H9 (cell line): ENCODE data around the gene PPP1R9A. TPM values are rescaled to one million over a fixed set of nuclear protein-coding genes. Genes with fewer than 3 reads are reported as not detected.

ENCODE experiments used
- DNase-seq: peaks from one replicate; pipeline ENCODE4 v3.0.0-alpha.2; 2017
- H2AFZ ChIP-seq: one replicate; pipeline ENCODE4 v1.6.1; 2013; ENCODE audit warnings: mild to moderate bottlenecking, low read length, control low read depth, moderate library complexity
- H2AK5ac ChIP-seq: 2 replicates; pipeline ENCODE4 v1.6.1; 2013; ENCODE audit warnings: low read length, control low read depth, mixed read lengths; ENCODE audit not compliant: insufficient read length
- H2BK120ac ChIP-seq: one replicate; pipeline ENCODE4 v1.6.1; 2013; ENCODE audit warnings: low read depth, mild to moderate bottlenecking, low read length, control low read depth, inconsistent platforms; ENCODE audit not compliant: poor library complexity, severe bottlenecking
- H2BK12ac ChIP-seq: 2 replicates; pipeline ENCODE4 v1.6.1; 2013; ENCODE audit warnings: low read length, control low read depth, mixed read lengths, low read depth; ENCODE audit not compliant: insufficient read length
- H2BK15ac ChIP-seq: 2 replicates; pipeline ENCODE4 v1.6.1; 2013; ENCODE audit warnings: low read depth, low read length, control low read depth
- H2BK20ac ChIP-seq: one replicate; pipeline ENCODE4 v1.6.1; 2013; ENCODE audit warnings: low read depth, mild to moderate bottlenecking, low read length, control low read depth, inconsistent platforms; ENCODE audit not compliant: poor library complexity, severe bottlenecking
- H2BK5ac ChIP-seq: 2 replicates; pipeline ENCODE4 v1.6.1; 2013; ENCODE audit warnings: low read length, control low read depth, mixed read lengths; ENCODE audit not compliant: insufficient read length
- H3K14ac ChIP-seq: 2 replicates; pipeline ENCODE4 v1.6.1; 2013; ENCODE audit warnings: low read length, control low read depth; ENCODE audit not compliant: insufficient read depth
- H3K18ac ChIP-seq: 2 replicates; pipeline ENCODE4 v1.6.1; 2013; ENCODE audit warnings: low read depth, mild to moderate bottlenecking, mixed read lengths, low read length, control low read depth; ENCODE audit not compliant: insufficient read length
- H3K23ac ChIP-seq: 2 replicates; pipeline ENCODE4 v1.6.1; 2013; ENCODE audit warnings: low read length, control low read depth, mixed read lengths, low read depth; ENCODE audit not compliant: insufficient read length
- H3K23me2 ChIP-seq: 2 replicates; pipeline ENCODE4 v1.6.1; 2013; ENCODE audit warnings: low read depth, mild to moderate bottlenecking, mixed read lengths, low read length, control low read depth; ENCODE audit not compliant: insufficient read length, poor library complexity, severe bottlenecking
- H3K27ac ChIP-seq: 2 replicates; pipeline ENCODE4 v1.5.1; 2013; ENCODE audit warnings: low read length, control low read depth, mixed read lengths, low read depth; ENCODE audit not compliant: insufficient read length
- H3K27me3 ChIP-seq: 2 replicates; pipeline ENCODE4 v1.6.1; 2013; ENCODE audit warnings: low read length, control low read depth, inconsistent platforms; ENCODE audit not compliant: insufficient read depth
- H3K4ac ChIP-seq: 2 replicates; pipeline ENCODE4 v1.6.1; 2013; ENCODE audit warnings: low read depth, mild to moderate bottlenecking, control low read depth, inconsistent platforms, low read length, moderate library complexity
- H3K4me1 ChIP-seq: 2 replicates; pipeline ENCODE4 v1.6.1; 2013; ENCODE audit warnings: low read length, control low read depth, inconsistent platforms; ENCODE audit not compliant: insufficient read depth
- H3K4me2 ChIP-seq: 2 replicates; pipeline ENCODE4 v1.6.1; 2013; ENCODE audit warnings: low read length, control low read depth, mixed read lengths; ENCODE audit not compliant: insufficient read length, insufficient read depth
- H3K56ac ChIP-seq: 2 replicates; pipeline ENCODE4 v1.6.1; 2013; ENCODE audit warnings: low read depth, mild to moderate bottlenecking, mixed read lengths, low read length, control low read depth; ENCODE audit not compliant: insufficient read length
- H3K79me1 ChIP-seq: 2 replicates; pipeline ENCODE4 v1.6.1; 2013; ENCODE audit warnings: low read depth, mild to moderate bottlenecking, moderate library complexity, low read length, control low read depth, inconsistent platforms; ENCODE audit not compliant: insufficient read depth, poor library complexity, severe bottlenecking
- H3K79me2 ChIP-seq: 2 replicates; pipeline ENCODE4 v1.6.1; 2013; ENCODE audit warnings: low read length, control low read depth, inconsistent platforms; ENCODE audit not compliant: insufficient read depth
- H3K9ac ChIP-seq: 2 replicates; pipeline ENCODE4 v1.6.1; 2013; ENCODE audit warnings: low read length, control low read depth, mixed read lengths; ENCODE audit not compliant: insufficient read length; ENCODE audit errors: extremely low read depth
- H3K9me3 ChIP-seq: one replicate; pipeline ENCODE4 v1.6.1; 2013; ENCODE audit warnings: low read depth, low read length, inconsistent platforms; ENCODE audit not compliant: control insufficient read depth
- H3T11ph ChIP-seq: one replicate; pipeline ENCODE4 v1.6.1; 2013; ENCODE audit warnings: mild to moderate bottlenecking, low read length, control low read depth, inconsistent platforms
- H4K20me1 ChIP-seq: one replicate; pipeline ENCODE4 v1.6.1; 2013; ENCODE audit not compliant: control insufficient read depth, insufficient read length, insufficient read depth
- H4K5ac ChIP-seq: 2 replicates; pipeline ENCODE4 v1.6.1; 2013; ENCODE audit warnings: low read depth, mild to moderate bottlenecking, mixed read lengths, low read length, control low read depth; ENCODE audit not compliant: insufficient read length
- H4K8ac ChIP-seq: replicated peaks from 2 replicates; pipeline ENCODE4 v1.6.1; 2013; ENCODE audit warnings: low read length, control low read depth, mixed read lengths, low read depth; ENCODE audit not compliant: insufficient read length
- H4K91ac ChIP-seq: 2 replicates; pipeline ENCODE4 v1.6.1; 2013; ENCODE audit warnings: low read depth, mild to moderate bottlenecking, moderate library complexity, mixed read lengths, low read length, control low read depth; ENCODE audit not compliant: insufficient read length
- H3K27ac Mint-ChIP-seq, 3 experiments: 2 replicates in 2 of 3; 3 replicates in 1 of 3; pipeline ENCODE4 v1.8.0; 2020 to 2021; ENCODE audit warnings: mixed read lengths in 3 of 3, mild to moderate bottlenecking in 1 of 3, moderate library complexity in 1 of 3
- H3K27me3 Mint-ChIP-seq: 2 replicates; pipeline ENCODE4 v1.8.0; 2021; ENCODE audit warnings: low read depth, mild to moderate bottlenecking, moderate library complexity, mixed read lengths
- H3K36me3 Mint-ChIP-seq, 3 experiments: 2 replicates in 2 of 3; 3 replicates in 1 of 3; pipeline ENCODE4 v1.8.0; 2020 to 2021; ENCODE audit warnings: low read depth in 3 of 3, mixed read lengths in 3 of 3; ENCODE audit not compliant: insufficient read depth in 1 of 3
- H3K4me1 Mint-ChIP-seq, 2 experiments: 2 replicates each; pipeline ENCODE4 v1.8.0; 2020; ENCODE audit warnings: mixed read lengths in 2 of 2
- H3K4me3 Mint-ChIP-seq, 2 experiments: 2 replicates in 1 of 2; 3 replicates in 1 of 2; pipeline ENCODE4 v1.8.0; 2020 to 2021; ENCODE audit warnings: mild to moderate bottlenecking in 2 of 2, mixed read lengths in 2 of 2, moderate library complexity in 1 of 2
- H3K9me3 Mint-ChIP-seq, 2 experiments: 2 replicates in 1 of 2; 3 replicates in 1 of 2; pipeline ENCODE4 v1.8.0; 2020; ENCODE audit warnings: mild to moderate bottlenecking in 2 of 2, mixed read lengths in 2 of 2, moderate library complexity in 1 of 2
- total RNA-seq: library from RNA; stranded (reverse); gene quantifications from 2 replicates; pipeline ENCODE4 v1.2.1, GENCODE V29; 2021
- TF ChIP-seq, protein P1 (sequence below): fragments of 200-600 bp; sonication (generic); conservative IDR thresholded peaks from 3 replicates; pipeline ENCODE4 v1.8.0; 2021; ENCODE audit warnings: antibody characterized with exemption, mild to moderate bottlenecking

PPP1R9A gene
- total RNA-seq, 1 experiment from 2014 or later = 17.0 TPM

DNA sequence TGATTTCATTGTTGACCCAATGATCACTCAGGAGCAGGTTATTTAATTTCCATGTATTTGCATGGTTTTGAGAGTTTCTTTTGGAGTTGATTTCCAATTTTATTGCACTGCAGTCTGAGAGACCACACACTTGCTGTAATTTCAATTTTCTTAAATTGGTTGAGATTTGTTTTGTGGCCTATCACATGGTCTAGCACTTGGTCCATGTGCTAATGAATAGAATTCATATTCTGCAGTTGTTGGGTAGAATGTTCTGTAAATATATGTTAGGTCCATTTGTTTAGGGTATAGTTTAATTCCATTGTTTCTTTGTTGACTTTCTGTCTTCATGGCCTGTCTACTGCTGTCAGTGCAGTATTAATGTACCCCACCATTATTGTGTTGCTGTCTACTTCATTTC lies 36.3 kb upstream of the PPP1R9A start:
- H2BK20ac ChIP-seq = no peak overlapping the region

More for the DNA sequence above, 36.3 kb upstream of the PPP1R9A start:
- Histone ChIP-seq H3K4ac (no peak overlapping the region), H4K91ac (no peak overlapping the region), H3K4me1 (no peaks in the 10 kb centered on the region), H2BK15ac (no peak overlapping the region), H4K5ac (no peak overlapping the region), H2AK5ac (no peak overlapping the region), H3K79me1 (no peaks in the 10 kb centered on the region), H3K9ac (no peak overlapping the region), H3K56ac (no peak overlapping the region), H3K4me2 (no peak overlapping the region), H3K18ac (no peak overlapping the region), H2BK120ac (no peak overlapping the region), H3T11ph (no peak overlapping the region), H2BK5ac (no peak overlapping the region), H4K8ac (no peak overlapping the region), H3K27ac (no peak overlapping the region), H3K79me2 (no peaks in the 10 kb centered on the region), H2BK12ac (no peak overlapping the region), H3K9me3 (no peaks in the 10 kb centered on the region), H3K23ac (no peak overlapping the region), H4K20me1 (no peaks in the 10 kb centered on the region), H3K27me3 (no peaks in the 10 kb centered on the region), H3K23me2 (no peaks in the 10 kb centered on the region), H2AFZ (no peak overlapping the region), H3K14ac (no peak overlapping the region)
- Mint-ChIP-seq H3K4me1 (0 out of 4 replicates have a peak, but pooled peaks cover 0 to 3% of the 10 kb centered on the region in 2 experiments), H3K36me3 (peaks cover 0 to 3% (median 2%) of the 10 kb centered on the region in 3 experiments; a peak in 3 of 7 replicates), H3K9me3 (peaks cover under 1 to 3% of the 10 kb centered on the region in 2 experiments; a peak in 2 of 5 replicates), H3K27me3 (no peaks in the 10 kb centered on the region), H3K4me3 (no peak overlapping the region), H3K27ac (no peak overlapping the region)
- DNase-seq = no peak
- TF ChIP-seq, protein P1, sequence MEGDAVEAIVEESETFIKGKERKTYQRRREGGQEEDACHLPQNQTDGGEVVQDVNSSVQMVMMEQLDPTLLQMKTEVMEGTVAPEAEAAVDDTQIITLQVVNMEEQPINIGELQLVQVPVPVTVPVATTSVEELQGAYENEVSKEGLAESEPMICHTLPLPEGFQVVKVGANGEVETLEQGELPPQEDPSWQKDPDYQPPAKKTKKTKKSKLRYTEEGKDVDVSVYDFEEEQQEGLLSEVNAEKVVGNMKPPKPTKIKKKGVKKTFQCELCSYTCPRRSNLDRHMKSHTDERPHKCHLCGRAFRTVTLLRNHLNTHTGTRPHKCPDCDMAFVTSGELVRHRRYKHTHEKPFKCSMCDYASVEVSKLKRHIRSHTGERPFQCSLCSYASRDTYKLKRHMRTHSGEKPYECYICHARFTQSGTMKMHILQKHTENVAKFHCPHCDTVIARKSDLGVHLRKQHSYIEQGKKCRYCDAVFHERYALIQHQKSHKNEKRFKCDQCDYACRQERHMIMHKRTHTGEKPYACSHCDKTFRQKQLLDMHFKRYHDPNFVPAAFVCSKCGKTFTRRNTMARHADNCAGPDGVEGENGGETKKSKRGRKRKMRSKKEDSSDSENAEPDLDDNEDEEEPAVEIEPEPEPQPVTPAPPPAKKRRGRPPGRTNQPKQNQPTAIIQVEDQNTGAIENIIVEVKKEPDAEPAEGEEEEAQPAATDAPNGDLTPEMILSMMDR = no peak
